Keratinocyte (primary cell): ENCODE results near the gene P2RX7. TPM values are rescaled to one million over a fixed set of nuclear protein-coding genes. Genes with fewer than 3 reads are reported as not detected.

Experiments used
- DNase-seq: peaks from one replicate; pipeline ENCODE4 v3.0.0-alpha.2; 2011; ENCODE audit warnings: low read depth, missing footprints, low spot score
- FAIRE-seq: peaks from 2 replicates; lab custom pipeline; 2011; peaks lifted over from hg19 to GRCh38; lab: Jason Lieb, UNC
- H2AFZ ChIP-seq: 2 replicates; pipeline ENCODE4 v1.6.0; 2012; ENCODE audit warnings: low read length, control low read depth, inconsistent platforms; ENCODE audit not compliant: control insufficient read depth
- H3K27ac ChIP-seq: 2 replicates; pipeline ENCODE4 v1.5.1; 2011; ENCODE audit warnings: low read length; ENCODE audit not compliant: control insufficient read depth, insufficient read depth
- H3K27me3 ChIP-seq: 3 replicates; pipeline ENCODE4 v1.6.0; 2011; ENCODE audit warnings: low read length; ENCODE audit not compliant: control insufficient read depth, insufficient read depth; ENCODE audit errors: extremely low read depth
- H3K36me3 ChIP-seq, 2 experiments: 2 replicates in 1 of 2; 3 replicates in 1 of 2; pipeline ENCODE4 v1.5.1; 2011; ENCODE audit warnings: low read length in 2 of 2, mild to moderate bottlenecking in 1 of 2; ENCODE audit not compliant: control insufficient read depth in 2 of 2, insufficient read depth in 2 of 2; ENCODE audit errors: extremely low read depth in 1 of 2
- H3K4me1 ChIP-seq: 3 replicates; pipeline ENCODE4 v1.5.1; 2011; ENCODE audit warnings: low read length; ENCODE audit not compliant: control insufficient read depth, insufficient read depth; ENCODE audit errors: extremely low read depth
- H3K4me2 ChIP-seq: 3 replicates; pipeline ENCODE4 v1.6.0; 2011; ENCODE audit warnings: low read depth, low read length; ENCODE audit not compliant: control insufficient read depth, insufficient read depth; ENCODE audit errors: extremely low read depth
- H3K4me3 ChIP-seq, 3 experiments: fragments of 200-600 bp in 1 of 3; sonication (generic) in 1 of 3; 2 replicates in 2 of 3; 3 replicates in 1 of 3; pipeline ENCODE4 v1.5.1; 2011 to 2016; ENCODE audit warnings: low read length in 3 of 3, mild to moderate bottlenecking in 3 of 3, control low read depth in 2 of 3, inconsistent platforms in 1 of 3, low read depth in 1 of 3, mixed read lengths in 1 of 3, mixed run types in 1 of 3, moderate library complexity in 1 of 3; ENCODE audit not compliant: control insufficient read depth in 2 of 3, insufficient read depth in 2 of 3; ENCODE audit errors: extremely low read depth in 1 of 3
- H3K79me2 ChIP-seq: 2 replicates; pipeline ENCODE4 v1.6.0; 2012; ENCODE audit warnings: low read length; ENCODE audit not compliant: control insufficient read depth, insufficient read depth
- H3K9ac ChIP-seq: 3 replicates; pipeline ENCODE4 v1.6.0; 2011; ENCODE audit warnings: low read length; ENCODE audit not compliant: control insufficient read depth, insufficient read depth; ENCODE audit errors: extremely low read depth
- H3K9me1 ChIP-seq: 3 replicates; pipeline ENCODE4 v1.6.0; 2011; ENCODE audit warnings: low read length; ENCODE audit not compliant: control insufficient read depth, insufficient read depth; ENCODE audit errors: extremely low read depth
- H3K9me3 ChIP-seq: 2 replicates; pipeline ENCODE4 v1.5.1; 2012; ENCODE audit warnings: low read depth, low read length; ENCODE audit not compliant: control insufficient read depth
- H4K20me1 ChIP-seq: 3 replicates; pipeline ENCODE4 v1.6.0; 2011; ENCODE audit warnings: low read length; ENCODE audit not compliant: control insufficient read depth, insufficient read depth; ENCODE audit errors: extremely low read depth
- EZH2 ChIP-seq: IDR thresholded peaks from one replicate; pipeline ENCODE4 v1.6.1; 2012; ENCODE audit warnings: inconsistent platforms, mild to moderate bottlenecking, low read length, moderate library complexity
- dilution Hi-C: fragments of 300-500 bp; cut with MboI; formaldehyde crosslinking; loops from one replicate; pipeline ENCODE4 v1.7.0; 2020; ENCODE audit warnings: low sequenced_read_pairs; ENCODE audit not compliant: extremely low pct_ligation_motif_present
- polyA plus RNA-seq, 5 experiments: library from polyadenylated mRNA; depleted of rRNA in 3 of 5; stranded (reverse) in 3 of 5; stranded (forward) in 1 of 5; unstranded in 1 of 5; fragments of >200 nt; gene quantifications; 1 replicate in 1 of 5; 2 replicates in 3 of 5; 3 replicates in 1 of 5; pipeline versions ENCODE4 v1.2.1 to v1.2.3, GENCODE V29; 2011 to 2012; ENCODE audit warnings: missing spikeins in 2 of 5, low read depth in 1 of 5, low replicate concordance in 1 of 5
- TF ChIP-seq, protein P1 (sequence below), 3 experiments: IDR thresholded peaks in 1 of 3; conservative IDR thresholded peaks in 1 of 3; optimal IDR thresholded peaks in 1 of 3; 2 replicates in 2 of 3; 3 replicates in 1 of 3; pipeline versions ENCODE3 to v1.5.1; 2011; ENCODE audit warnings: low read length in 3 of 3, mild to moderate bottlenecking in 3 of 3, moderate library complexity in 2 of 3, control low read depth in 1 of 3, inconsistent platforms in 1 of 3; ENCODE audit not compliant: insufficient read depth in 2 of 3; ENCODE audit errors: extremely low read depth in 1 of 3

The P2RX7 gene
- polyA plus RNA-seq, 1 donor (not counting 4 experiments of a cell fraction or from before 2014, with no cell fraction given) = 0.20 TPM

GRCh38 chr12:121188227-121188626, 55.6 kb downstream of the P2RX7 start:
- dilution Hi-C loops = no loop called here
- no peak for TF ChIP-seq EZH2
- TF ChIP-seq, protein P1, sequence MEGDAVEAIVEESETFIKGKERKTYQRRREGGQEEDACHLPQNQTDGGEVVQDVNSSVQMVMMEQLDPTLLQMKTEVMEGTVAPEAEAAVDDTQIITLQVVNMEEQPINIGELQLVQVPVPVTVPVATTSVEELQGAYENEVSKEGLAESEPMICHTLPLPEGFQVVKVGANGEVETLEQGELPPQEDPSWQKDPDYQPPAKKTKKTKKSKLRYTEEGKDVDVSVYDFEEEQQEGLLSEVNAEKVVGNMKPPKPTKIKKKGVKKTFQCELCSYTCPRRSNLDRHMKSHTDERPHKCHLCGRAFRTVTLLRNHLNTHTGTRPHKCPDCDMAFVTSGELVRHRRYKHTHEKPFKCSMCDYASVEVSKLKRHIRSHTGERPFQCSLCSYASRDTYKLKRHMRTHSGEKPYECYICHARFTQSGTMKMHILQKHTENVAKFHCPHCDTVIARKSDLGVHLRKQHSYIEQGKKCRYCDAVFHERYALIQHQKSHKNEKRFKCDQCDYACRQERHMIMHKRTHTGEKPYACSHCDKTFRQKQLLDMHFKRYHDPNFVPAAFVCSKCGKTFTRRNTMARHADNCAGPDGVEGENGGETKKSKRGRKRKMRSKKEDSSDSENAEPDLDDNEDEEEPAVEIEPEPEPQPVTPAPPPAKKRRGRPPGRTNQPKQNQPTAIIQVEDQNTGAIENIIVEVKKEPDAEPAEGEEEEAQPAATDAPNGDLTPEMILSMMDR (optimal IDR thresholded peaks at IDR 0.05 in 1 of 3, IDR thresholded peaks at IDR 0.05 in 1 of 3, conservative IDR thresholded peaks at IDR 0.05 in 1 of 3; ENCODE audit: extremely low read depth in 1 of 3, insufficient read depth in 2 of 3, low read length in 3 of 3) = no peak
- no peaks in the 10 kb centered on the region for H4K20me1 ChIP-seq
- FAIRE-seq (no peak), DNase-seq (no peak)
- H3K36me3 ChIP-seq = no peaks in the 10 kb centered on the region
- no peak overlapping the region for H3K4me2 ChIP-seq
- no peaks in the 10 kb centered on the region for H3K9me3 ChIP-seq
- no peaks in the 10 kb centered on the region for H3K9me1 ChIP-seq
- no peaks in the 10 kb centered on the region for H3K27me3 ChIP-seq
- H3K4me1 ChIP-seq = peaks cover 19% of the 10 kb centered on the region
- no peak overlapping the region for H3K4me3 ChIP-seq
- no peak overlapping the region for H3K27ac ChIP-seq
- H3K9ac ChIP-seq = no peak overlapping the region
- no peak overlapping the region for H2AFZ ChIP-seq
- no peaks in the 10 kb centered on the region for H3K79me2 ChIP-seq

DNA sequence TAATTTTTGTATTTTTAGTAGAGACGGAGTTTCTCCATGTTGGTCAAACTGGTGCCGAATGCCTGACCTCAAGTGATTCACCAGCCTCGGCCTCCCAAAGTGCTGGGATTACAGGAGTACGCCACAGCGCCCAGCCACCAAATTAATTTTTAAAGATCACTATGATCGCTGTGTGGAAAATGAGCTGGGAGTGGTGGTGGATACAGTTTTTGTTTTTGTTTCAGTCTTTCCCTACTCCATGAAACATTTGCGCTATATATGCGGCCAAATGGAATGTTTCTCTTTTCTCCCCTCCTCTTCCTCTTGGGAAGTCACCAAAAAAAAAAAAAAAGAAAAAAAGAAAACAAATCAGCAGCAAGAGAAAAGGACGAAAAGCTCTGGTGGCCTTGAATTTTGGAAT, 56.5 kb downstream of the P2RX7 start:
- no peak for TF ChIP-seq EZH2
- TF ChIP-seq, protein P1 (optimal IDR thresholded peaks at IDR 0.05 in 1 of 3, IDR thresholded peaks at IDR 0.05 in 1 of 3, conservative IDR thresholded peaks at IDR 0.05 in 1 of 3; ENCODE audit: extremely low read depth in 1 of 3, insufficient read depth in 2 of 3, low read length in 3 of 3) = no peak
- FAIRE-seq (no peak), DNase-seq (no peak)
- Histone ChIP-seq H3K9me1 (no peaks in the 10 kb centered on the region), H4K20me1 (no peaks in the 10 kb centered on the region), H3K4me3 (no peak overlapping the region), H3K9me3 (no peaks in the 10 kb centered on the region), H3K4me1 (peaks cover 18% of the 10 kb centered on the region), H3K4me2 (no peak overlapping the region), H3K79me2 (no peaks in the 10 kb centered on the region), H3K9ac (no peak overlapping the region), H3K36me3 (no peaks in the 10 kb centered on the region), H3K27me3 (no peaks in the 10 kb centered on the region), H3K27ac (no peak overlapping the region), H2AFZ (no peak overlapping the region)
- dilution Hi-C loops = no loop called here
